ENCODE data around the gene GLT1D1.
A peak's percentile ranks its signal among the peaks of the same experiment; 100 is the strongest.

Gene GLT1D1

GRCh38 chr12:128918481-128919260, 65.4 kb downstream of the GLT1D1 start:
- Histone ChIP-seq H2AFZ (ENCODE audit: insufficient read depth, low read length, poor library complexity) (no peak overlapping the region), H2BK12ac (ENCODE audit: low read length) (no peak overlapping the region), H3K4me2 (ENCODE audit: low read length) (no peak overlapping the region), H3K79me1 (ENCODE audit: low read length) (no peaks in the 10 kb centered on the region), H2AK5ac (ENCODE audit: low read length) (no peak overlapping the region), H4K91ac (ENCODE audit: low read depth, low read length) (no peak overlapping the region), H3K36me3 (ENCODE audit: control insufficient read depth in 1 of 2, insufficient read depth in 2 of 2, low read length in 2 of 2) (no peaks in the 10 kb centered on the region), H4K8ac (ENCODE audit: low read depth, low read length) (no peak overlapping the region), H3K4me1 (ENCODE audit: control insufficient read depth in 1 of 2, insufficient read depth in 2 of 2, low read length in 2 of 2) (no peaks in the 10 kb centered on the region), H3K27ac (ENCODE audit: low read depth, low read length) (no peak overlapping the region), H3K4me3 (ENCODE audit: low read depth, low read length) (no peak overlapping the region), H3K9ac (ENCODE audit: low read length) (no peak overlapping the region), H4K12ac (ENCODE audit: low read depth, low read length) (no peak overlapping the region), H3K79me2 (ENCODE audit: control insufficient read depth, insufficient read depth, low read length, poor library complexity) (no peaks in the 10 kb centered on the region), H3K18ac (ENCODE audit: low read length) (no peak overlapping the region), H3K14ac (ENCODE audit: low read length) (no peak overlapping the region), H2BK120ac (ENCODE audit: insufficient read depth, low read length, poor library complexity) (no peak overlapping the region), H2BK5ac (ENCODE audit: low read depth, low read length, poor library complexity) (no peak overlapping the region), H3K23ac (ENCODE audit: low read length) (no peak overlapping the region), H3K4ac (ENCODE audit: low read depth, low read length) (no peak overlapping the region), H3K9me3 (ENCODE audit: insufficient read depth, low read depth, low read length) (no peaks in the 10 kb centered on the region), H3K27me3 (ENCODE audit: insufficient read depth, low read length) (no peaks in the 10 kb centered on the region)
- no peak for DNase-seq
- no CpG with 5 or more reads among the region's 13 CpGs for WGBS (ENCODE audit: extremely low coverage, insufficient coverage, insufficient read length)

GRCh38 chr12:128920468-128920867, 67.2 kb downstream of the GLT1D1 start:
- H3K27ac ChIP-seq (ENCODE audit: low read depth, low read length), result no peak overlapping the region
- H2BK120ac ChIP-seq (ENCODE audit: insufficient read depth, low read length, poor library complexity), result no peak overlapping the region
- no peaks in the 10 kb centered on the region for H3K4me1 ChIP-seq (ENCODE audit: control insufficient read depth in 1 of 2, insufficient read depth in 2 of 2, low read length in 2 of 2)
- no peak overlapping the region for H2BK5ac ChIP-seq (ENCODE audit: low read depth, low read length, poor library complexity)
- H3K79me2 ChIP-seq (ENCODE audit: control insufficient read depth, insufficient read depth, low read length, poor library complexity), result no peaks in the 10 kb centered on the region
- no peak overlapping the region for H3K4me2 ChIP-seq (ENCODE audit: low read length)
- H3K9me3 ChIP-seq (ENCODE audit: insufficient read depth, low read depth, low read length), result no peaks in the 10 kb centered on the region
- peak; percentile 5 to 33 for DNase-seq
- no CpG with 5 or more reads among the region's 8 CpGs for whole genome bisulfite sequencing (ENCODE audit: extremely low coverage, insufficient coverage, insufficient read length)
- H3K18ac ChIP-seq (ENCODE audit: low read length), result no peak overlapping the region
- no peak overlapping the region for H3K4ac ChIP-seq (ENCODE audit: low read depth, low read length)
- H4K8ac ChIP-seq (ENCODE audit: low read depth, low read length), result no peak overlapping the region
- no peak overlapping the region for H2AK5ac ChIP-seq (ENCODE audit: low read length)
- H3K27me3 ChIP-seq (ENCODE audit: insufficient read depth, low read length), result no peaks in the 10 kb centered on the region
- H4K91ac ChIP-seq (ENCODE audit: low read depth, low read length), result no peak overlapping the region
- no peak overlapping the region for H2BK12ac ChIP-seq (ENCODE audit: low read length)
- no peaks in the 10 kb centered on the region for H3K79me1 ChIP-seq (ENCODE audit: low read length)
- no peak overlapping the region for H4K12ac ChIP-seq (ENCODE audit: low read depth, low read length)
- H3K9ac ChIP-seq (ENCODE audit: low read length), result no peak overlapping the region
- no peak overlapping the region for H3K14ac ChIP-seq (ENCODE audit: low read length)
- no peaks in the 10 kb centered on the region for H3K36me3 ChIP-seq (ENCODE audit: control insufficient read depth in 1 of 2, insufficient read depth in 2 of 2, low read length in 2 of 2)
- no peak overlapping the region for H2AFZ ChIP-seq (ENCODE audit: insufficient read depth, low read length, poor library complexity)
- H3K23ac ChIP-seq (ENCODE audit: low read length), result no peak overlapping the region
- H3K4me3 ChIP-seq (ENCODE audit: low read depth, low read length), result no peak overlapping the region

GRCh38 chr12:128928361-128928760, 75.1 kb downstream of the GLT1D1 start:
- Histone ChIP-seq H4K91ac (ENCODE audit: low read depth, low read length) (no peak overlapping the region), H4K8ac (ENCODE audit: low read depth, low read length) (no peak overlapping the region), H2BK12ac (ENCODE audit: low read length) (no peak overlapping the region), H2BK120ac (ENCODE audit: insufficient read depth, low read length, poor library complexity) (no peak overlapping the region), H2BK5ac (ENCODE audit: low read depth, low read length, poor library complexity) (no peak overlapping the region), H3K27ac (ENCODE audit: low read depth, low read length) (no peak overlapping the region), H2AFZ (ENCODE audit: insufficient read depth, low read length, poor library complexity) (no peak overlapping the region), H3K36me3 (ENCODE audit: control insufficient read depth in 1 of 2, insufficient read depth in 2 of 2, low read length in 2 of 2) (no peaks in the 10 kb centered on the region), H3K4me2 (ENCODE audit: low read length) (no peak overlapping the region), H3K79me2 (ENCODE audit: control insufficient read depth, insufficient read depth, low read length, poor library complexity) (no peaks in the 10 kb centered on the region), H3K79me1 (ENCODE audit: low read length) (no peaks in the 10 kb centered on the region), H3K4me1 (ENCODE audit: control insufficient read depth in 1 of 2, insufficient read depth in 2 of 2, low read length in 2 of 2) (no peaks in the 10 kb centered on the region), H3K4ac (ENCODE audit: low read depth, low read length) (no peak overlapping the region), H2AK5ac (ENCODE audit: low read length) (no peak overlapping the region), H3K23ac (ENCODE audit: low read length) (no peak overlapping the region), H3K4me3 (ENCODE audit: low read depth, low read length) (no peak overlapping the region), H3K18ac (ENCODE audit: low read length) (no peak overlapping the region), H3K27me3 (ENCODE audit: insufficient read depth, low read length) (no peaks in the 10 kb centered on the region), H3K14ac (ENCODE audit: low read length) (no peak overlapping the region), H4K12ac (ENCODE audit: low read depth, low read length) (no peak overlapping the region), H3K9ac (ENCODE audit: low read length) (no peak overlapping the region), H3K9me3 (ENCODE audit: insufficient read depth, low read depth, low read length) (no peaks in the 10 kb centered on the region)
- no CpG with 5 or more reads among the region's 12 CpGs for WGBS (ENCODE audit: extremely low coverage, insufficient coverage, insufficient read length)
- DNase-seq, result no peak

- no CpG with 5 or more reads among the region's 12 CpGs for WGBS (ENCODE audit: extremely low coverage, insufficient coverage, insufficient read length)
- H3K4ac ChIP-seq (ENCODE audit: low read depth, low read length), result no peak overlapping the region
- no peak overlapping the region for H2AFZ ChIP-seq (ENCODE audit: insufficient read depth, low read length, poor library complexity)
- H3K79me1 ChIP-seq (ENCODE audit: low read length), result no peaks in the 10 kb centered on the region
- no peaks in the 10 kb centered on the region for H3K4me1 ChIP-seq (ENCODE audit: control insufficient read depth in 1 of 2, insufficient read depth in 2 of 2, low read length in 2 of 2)
- H4K8ac ChIP-seq (ENCODE audit: low read depth, low read length), result no peak overlapping the region
- no peaks in the 10 kb centered on the region for H3K27me3 ChIP-seq (ENCODE audit: insufficient read depth, low read length)
- H4K91ac ChIP-seq (ENCODE audit: low read depth, low read length), result no peak overlapping the region
- no peak overlapping the region for H2BK12ac ChIP-seq (ENCODE audit: low read length)
- H2BK120ac ChIP-seq (ENCODE audit: insufficient read depth, low read length, poor library complexity), result no peak overlapping the region
- no peaks in the 10 kb centered on the region for H3K36me3 ChIP-seq (ENCODE audit: control insufficient read depth in 1 of 2, insufficient read depth in 2 of 2, low read length in 2 of 2)
- H3K9ac ChIP-seq (ENCODE audit: low read length), result no peak overlapping the region
- no peak overlapping the region for H3K27ac ChIP-seq (ENCODE audit: low read depth, low read length)
- H3K9me3 ChIP-seq (ENCODE audit: insufficient read depth, low read depth, low read length), result no peaks in the 10 kb centered on the region
- no peak for DNase-seq
- no peak overlapping the region for H4K12ac ChIP-seq (ENCODE audit: low read depth, low read length)
- no peaks in the 10 kb centered on the region for H3K79me2 ChIP-seq (ENCODE audit: control insufficient read depth, insufficient read depth, low read length, poor library complexity)
- no peak overlapping the region for H3K23ac ChIP-seq (ENCODE audit: low read length)
- H2BK5ac ChIP-seq (ENCODE audit: low read depth, low read length, poor library complexity), result no peak overlapping the region
- H3K4me2 ChIP-seq (ENCODE audit: low read length), result no peak overlapping the region
- no peak overlapping the region for H3K4me3 ChIP-seq (ENCODE audit: low read depth, low read length)
- no peak overlapping the region for H3K14ac ChIP-seq (ENCODE audit: low read length)
- H2AK5ac ChIP-seq (ENCODE audit: low read length), result no peak overlapping the region
- no peak overlapping the region for H3K18ac ChIP-seq (ENCODE audit: low read length)
Measured at GRCh38 chr12:128929057-128929456, 75.8 kb downstream of the GLT1D1 start.

Measured in trophoblast cell (in vitro differentiated cells and primary cell).